ENCODE data around the gene SPATA21.

- TF ChIP-seq CTCF (IDR thresholded peaks at IDR 0.05) (no peak), EP300 (IDR thresholded peaks at IDR 0.05) (no peak), POLR2A (IDR thresholded peaks at IDR 0.05) (no peak)
Observed at GRCh38 chr1:16391411-16391810, 45.8 kb downstream of the SPATA21 start.

Measured in suprapubic skin (tissue), 3 donors.